Spleen (tissue), 11 donors: ENCODE data around the gene ENKD1. TPM values are rescaled to one million over a fixed set of nuclear protein-coding genes. Genes with fewer than 3 reads are reported as not detected.
A peak's percentile ranks its signal among the peaks of the same experiment; 100 is the strongest.

Experiments used
- DNase-seq: peaks from one replicate; pipeline ENCODE4 v3.0.0-alpha.2; 2020
- H3K27ac ChIP-seq, 8 donors: fragments of 200-600 bp; sonication (generic) in 7 of 8; 1 replicate in 4 of 8; 2 replicates in 4 of 8; pipeline versions ENCODE4 v1.5.0 to v1.8.0; 2016 to 2021; ENCODE audit warnings: inconsistent platforms in 4 of 8, mild to moderate bottlenecking in 4 of 8, moderate library complexity in 1 of 8
- H3K27me3 ChIP-seq, 7 donors: fragments of 200-600 bp; sonication (generic) in 6 of 7; replicated peaks in 1 of 7; 1 replicate in 4 of 7; 2 replicates in 3 of 7; pipeline versions ENCODE4 v1.5.0 to v1.8.0; 2016 to 2021; ENCODE audit warnings: inconsistent platforms in 3 of 7, mild to moderate bottlenecking in 1 of 7
- H3K36me3 ChIP-seq, 6 donors: fragments of 200-600 bp; sonication (generic) in 5 of 6; 1 replicate in 4 of 6; 2 replicates in 2 of 6; pipeline versions ENCODE4 v1.5.0 to v1.8.0; 2016 to 2021; ENCODE audit warnings: inconsistent platforms in 2 of 6
- H3K4me1 ChIP-seq, 6 donors: fragments of 200-600 bp; sonication (generic) in 5 of 6; 1 replicate in 3 of 6; 2 replicates in 3 of 6; pipeline versions ENCODE4 v1.5.0 to v1.8.0; 2016 to 2021; ENCODE audit warnings: inconsistent platforms in 3 of 6
- H3K4me3 ChIP-seq, 8 donors: fragments of 200-600 bp; sonication (generic) in 7 of 8; 1 replicate in 4 of 8; 2 replicates in 4 of 8; pipeline versions ENCODE4 v1.5.0 to v1.8.0; 2016 to 2021; ENCODE audit warnings: inconsistent platforms in 4 of 8, mild to moderate bottlenecking in 4 of 8, moderate library complexity in 2 of 8
- H3K9me3 ChIP-seq, 8 donors: fragments of 200-600 bp; sonication (generic) in 7 of 8; 1 replicate in 4 of 8; 2 replicates in 4 of 8; pipeline versions ENCODE4 v1.5.0 to v1.8.0; 2016 to 2021; ENCODE audit warnings: inconsistent platforms in 4 of 8
- POLR2A ChIP-seq, 3 donors: fragments of 450-650 bp; IDR thresholded peaks; one replicate each; pipeline ENCODE4 v1.5.1; 2017; ENCODE audit warnings: antibody characterized with exemption in 3 of 3, mild to moderate bottlenecking in 1 of 3
- POLR2AphosphoS5 ChIP-seq, 3 donors: sonication (generic); formaldehyde crosslinking; IDR thresholded peaks; one replicate each; pipeline ENCODE4 v1.5.1; 2017; ENCODE audit warnings: antibody characterized with exemption in 3 of 3
- WGBS, 5 donors: extraction: QIAGEN DNeasy Blood & Tissue Kit in 3 of 5; methylation state at CpG; one replicate each; pipeline versions ENCODE4 v1.1.5 to v1.1.7; 2013 to 2018; 5-methylcytosine and 5-hydroxymethylcytosine counted together
- intact Hi-C: fragments of 100-400 bp; cut with DNase I; formaldehyde crosslinking; loops from one replicate; pipeline ENCODE4 v1.15.0; 2023; ENCODE audit warnings: low total_unique reads
- polyA plus RNA-seq, 3 donors: library from polyadenylated mRNA; stranded (reverse); fragments of 200-250 nt; gene quantifications; one replicate each; pipeline ENCODE4 v1.2.1, GENCODE V29; 2013
- total RNA-seq, 7 donors: library from RNA; depleted of rRNA in 3 of 7; stranded (reverse); fragments of >200 nt in 3 of 7; fragmentation: NEBNext Ultra II Directional in 4 of 7; extraction: Animal tissue kit (Norgen Biotek cat#: 25700) in 4 of 7; gene quantifications; one replicate each; pipeline versions ENCODE4 v1.1.0 to v1.2.1, GENCODE V29; 2016 to 2021
- TF ChIP-seq, protein P1 (sequence below), 11 experiments: fragments of 200-600 bp in 7 of 11; fragments of 450-650 bp in 4 of 11; sonication (generic) in 4 of 11; IDR thresholded peaks in 8 of 11; conservative IDR thresholded peaks in 3 of 11; 1 replicate in 7 of 11; 2 replicates in 4 of 11; pipeline versions ENCODE4 v1.4.0 to v1.8.0; 2016 to 2021; ENCODE audit warnings: antibody characterized with exemption in 11 of 11, inconsistent platforms in 4 of 11, mild to moderate bottlenecking in 1 of 11
- donor health status: healthy with polysubstance abuse.
- donor health status: DM: no; HTN: no; CAD: no; lungs with moderate emphysema.
- donor health status: DM: no; HTN: no; CAD: no.
- donor health status: Bipolar disorder and iron deficiency.
- donor health status: healthy.
- donor health status: DM: no; HTN: no; CAD: no.
- donor health status: DM: yes; HTN: yes; CAD: no.

The ENKD1 gene
- total and polyA plus RNA-seq, 10 donors, result 9.2 to 21.6 (median 12.2) TPM

DNA sequence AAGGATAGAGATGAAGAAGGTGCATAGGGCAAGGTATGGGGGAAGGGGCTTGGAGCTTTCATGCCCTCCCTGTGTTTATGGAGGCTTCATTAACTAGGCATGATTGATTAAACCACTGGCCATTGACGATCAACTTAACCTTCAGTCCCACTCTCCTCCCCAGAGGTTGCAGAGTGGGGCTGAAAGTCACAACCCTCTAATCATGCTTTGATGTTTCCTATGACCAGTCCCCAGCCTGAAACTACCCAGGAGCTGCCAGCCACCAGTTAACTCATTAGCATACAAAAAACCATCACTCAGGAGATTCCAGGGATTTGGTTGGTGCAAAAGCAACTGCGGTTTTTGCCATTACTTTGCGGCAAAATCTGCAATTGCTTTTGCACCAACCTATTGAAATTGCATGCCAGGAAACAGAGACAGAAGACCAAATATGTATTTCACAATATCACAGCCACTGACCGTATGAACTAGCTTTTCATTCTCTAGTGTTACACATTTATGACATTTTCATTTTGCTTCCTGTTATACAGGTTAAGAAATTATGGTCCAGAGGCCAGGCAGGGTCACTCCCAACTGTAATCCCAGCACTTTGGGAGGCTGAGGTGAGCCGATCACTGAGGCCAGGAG is 47.2 kb upstream of the ENKD1 start:
- WGBS, 5 donors, result 50 to 88% (median 70%) methylated on average over 5 of the region's 5 CpGs
- H3K27me3 ChIP-seq, result no peaks in the 10 kb centered on the region
- peak overlapping the region in 6 of 8 donors; percentile 7 to 70 (median 55) for H3K27ac ChIP-seq
- no peaks in the 10 kb centered on the region for H3K9me3 ChIP-seq
- TF ChIP-seq POLR2AphosphoS5 (IDR thresholded peaks at IDR 0.05) (no peak), POLR2A (IDR thresholded peaks at IDR 0.05) (no peak)
- TF ChIP-seq, protein P1, sequence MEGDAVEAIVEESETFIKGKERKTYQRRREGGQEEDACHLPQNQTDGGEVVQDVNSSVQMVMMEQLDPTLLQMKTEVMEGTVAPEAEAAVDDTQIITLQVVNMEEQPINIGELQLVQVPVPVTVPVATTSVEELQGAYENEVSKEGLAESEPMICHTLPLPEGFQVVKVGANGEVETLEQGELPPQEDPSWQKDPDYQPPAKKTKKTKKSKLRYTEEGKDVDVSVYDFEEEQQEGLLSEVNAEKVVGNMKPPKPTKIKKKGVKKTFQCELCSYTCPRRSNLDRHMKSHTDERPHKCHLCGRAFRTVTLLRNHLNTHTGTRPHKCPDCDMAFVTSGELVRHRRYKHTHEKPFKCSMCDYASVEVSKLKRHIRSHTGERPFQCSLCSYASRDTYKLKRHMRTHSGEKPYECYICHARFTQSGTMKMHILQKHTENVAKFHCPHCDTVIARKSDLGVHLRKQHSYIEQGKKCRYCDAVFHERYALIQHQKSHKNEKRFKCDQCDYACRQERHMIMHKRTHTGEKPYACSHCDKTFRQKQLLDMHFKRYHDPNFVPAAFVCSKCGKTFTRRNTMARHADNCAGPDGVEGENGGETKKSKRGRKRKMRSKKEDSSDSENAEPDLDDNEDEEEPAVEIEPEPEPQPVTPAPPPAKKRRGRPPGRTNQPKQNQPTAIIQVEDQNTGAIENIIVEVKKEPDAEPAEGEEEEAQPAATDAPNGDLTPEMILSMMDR (IDR thresholded peaks at IDR 0.05 in 8 of 11, conservative IDR thresholded peaks at IDR 0.05 in 3 of 11), result no peak
- H3K4me1 ChIP-seq, result peaks cover 11 to 69% (median 44%) of the 10 kb centered on the region in 6 donors
- H3K36me3 ChIP-seq, result peaks cover 0 to 16% (median 0%) of the 10 kb centered on the region in 6 donors
- no peak overlapping the region for H3K4me3 ChIP-seq
- DNase-seq, result peak; percentile 6
- intact Hi-C loops, result no loop called here

GRCh38 chr16:67710607-67711006 is 44.1 kb upstream of the ENKD1 start:
- Histone ChIP-seq H3K4me1 (peaks cover 0 to 44% (median 27%) of the 10 kb centered on the region in 6 donors), H3K27ac (no peak overlapping the region), H3K4me3 (no peak overlapping the region), H3K27me3 (no peaks in the 10 kb centered on the region), H3K9me3 (no peaks in the 10 kb centered on the region), H3K36me3 (peaks cover 0 to 16% (median 0%) of the 10 kb centered on the region in 6 donors)
- TF ChIP-seq POLR2A (IDR thresholded peaks at IDR 0.05), result no peak
- TF ChIP-seq POLR2AphosphoS5 (IDR thresholded peaks at IDR 0.05), result no peak
- TF ChIP-seq, protein P1 (IDR thresholded peaks at IDR 0.05 in 8 of 11, conservative IDR thresholded peaks at IDR 0.05 in 3 of 11), result no peak
- no peak for DNase-seq
- intact Hi-C loops, result no loop called here
- 93 to 98% (median 95%) methylated on average over 6 of the region's 6 CpGs for WGBS, 5 donors

- no peaks in the 10 kb centered on the region for H3K27me3 ChIP-seq
- H3K27ac ChIP-seq, result no peak overlapping the region
- peaks cover 0 to 20% (median 0%) of the 10 kb centered on the region in 6 donors for H3K36me3 ChIP-seq
- intact Hi-C loops, result no loop called here
- no peak overlapping the region for H3K4me3 ChIP-seq
- TF ChIP-seq, protein P1 (IDR thresholded peaks at IDR 0.05 in 8 of 11, conservative IDR thresholded peaks at IDR 0.05 in 3 of 11), result no peak
- TF ChIP-seq POLR2A (IDR thresholded peaks at IDR 0.05) (no peak), POLR2AphosphoS5 (IDR thresholded peaks at IDR 0.05) (no peak)
- no peaks in the 10 kb centered on the region for H3K9me3 ChIP-seq
- no peak for DNase-seq
- peaks cover 0 to 36% (median 19%) of the 10 kb centered on the region in 6 donors for H3K4me1 ChIP-seq
- WGBS, 5 donors, result 95 to 100% (median 100%) methylated on average over 1 of the region's 1 CpG
Observed at GRCh38 chr16:67709050-67709449, 42.5 kb upstream of the ENKD1 start.

DNA sequence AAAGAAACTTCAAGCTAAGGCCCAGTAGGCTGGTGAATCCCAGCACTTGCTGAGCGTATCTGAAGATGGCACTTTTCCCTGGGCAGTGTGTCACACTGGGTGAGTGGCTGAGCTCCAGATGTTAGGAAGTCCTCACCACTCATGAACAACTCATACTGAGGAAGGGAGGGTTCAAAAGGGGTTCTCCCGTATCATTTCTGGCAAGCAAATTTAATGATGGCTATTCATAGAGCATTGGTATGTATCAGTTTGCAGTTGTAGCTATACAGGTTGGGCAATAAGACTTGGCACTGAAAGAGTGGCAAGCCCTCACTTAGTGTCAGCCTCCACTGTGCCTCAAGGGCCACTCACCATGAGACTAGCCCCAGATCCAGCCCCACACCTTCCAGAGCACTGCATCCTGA is 41.8 kb upstream of the ENKD1 start:
- intact Hi-C loops, result no loop called here
- DNase-seq, result no peak
- no peaks in the 10 kb centered on the region for H3K27me3 ChIP-seq
- TF ChIP-seq POLR2A (IDR thresholded peaks at IDR 0.05) (no peak), POLR2AphosphoS5 (IDR thresholded peaks at IDR 0.05) (no peak)
- TF ChIP-seq, protein P1 (IDR thresholded peaks at IDR 0.05 in 8 of 11, conservative IDR thresholded peaks at IDR 0.05 in 3 of 11), result no peak
- H3K27ac ChIP-seq, result peak overlapping the region in 1 of 8 donors; percentile 1
- H3K4me1 ChIP-seq, result peaks cover 0 to 36% (median 16%) of the 10 kb centered on the region in 6 donors
- peaks cover 0 to 20% (median 0%) of the 10 kb centered on the region in 6 donors for H3K36me3 ChIP-seq
- 61 to 94% (median 81%) methylated on average over 2 of the region's 2 CpGs for WGBS, 5 donors
- H3K4me3 ChIP-seq, result no peak overlapping the region
- no peaks in the 10 kb centered on the region for H3K9me3 ChIP-seq
